H9 (cell line): ENCODE data around the gene PTPN7. TPM values are rescaled to one million over a fixed set of nuclear protein-coding genes. Genes with fewer than 3 reads are reported as not detected.

Source experiments
- DNase-seq: peaks from one replicate; pipeline ENCODE4 v3.0.0-alpha.2; 2017
- H2AFZ ChIP-seq: one replicate; pipeline ENCODE4 v1.6.1; 2013; ENCODE audit warnings: mild to moderate bottlenecking, low read length, control low read depth, moderate library complexity
- H2AK5ac ChIP-seq: 2 replicates; pipeline ENCODE4 v1.6.1; 2013; ENCODE audit warnings: low read length, control low read depth, mixed read lengths; ENCODE audit not compliant: insufficient read length
- H2BK120ac ChIP-seq: one replicate; pipeline ENCODE4 v1.6.1; 2013; ENCODE audit warnings: low read depth, mild to moderate bottlenecking, low read length, control low read depth, inconsistent platforms; ENCODE audit not compliant: poor library complexity, severe bottlenecking
- H2BK12ac ChIP-seq: 2 replicates; pipeline ENCODE4 v1.6.1; 2013; ENCODE audit warnings: low read length, control low read depth, mixed read lengths, low read depth; ENCODE audit not compliant: insufficient read length
- H2BK15ac ChIP-seq: 2 replicates; pipeline ENCODE4 v1.6.1; 2013; ENCODE audit warnings: low read depth, low read length, control low read depth
- H2BK20ac ChIP-seq: one replicate; pipeline ENCODE4 v1.6.1; 2013; ENCODE audit warnings: low read depth, mild to moderate bottlenecking, low read length, control low read depth, inconsistent platforms; ENCODE audit not compliant: poor library complexity, severe bottlenecking
- H2BK5ac ChIP-seq: 2 replicates; pipeline ENCODE4 v1.6.1; 2013; ENCODE audit warnings: low read length, control low read depth, mixed read lengths; ENCODE audit not compliant: insufficient read length
- H3K14ac ChIP-seq: 2 replicates; pipeline ENCODE4 v1.6.1; 2013; ENCODE audit warnings: low read length, control low read depth; ENCODE audit not compliant: insufficient read depth
- H3K18ac ChIP-seq: 2 replicates; pipeline ENCODE4 v1.6.1; 2013; ENCODE audit warnings: low read depth, mild to moderate bottlenecking, mixed read lengths, low read length, control low read depth; ENCODE audit not compliant: insufficient read length
- H3K23ac ChIP-seq: 2 replicates; pipeline ENCODE4 v1.6.1; 2013; ENCODE audit warnings: low read length, control low read depth, mixed read lengths, low read depth; ENCODE audit not compliant: insufficient read length
- H3K23me2 ChIP-seq: 2 replicates; pipeline ENCODE4 v1.6.1; 2013; ENCODE audit warnings: low read depth, mild to moderate bottlenecking, mixed read lengths, low read length, control low read depth; ENCODE audit not compliant: insufficient read length, poor library complexity, severe bottlenecking
- H3K27ac ChIP-seq: 2 replicates; pipeline ENCODE4 v1.5.1; 2013; ENCODE audit warnings: low read length, control low read depth, mixed read lengths, low read depth; ENCODE audit not compliant: insufficient read length
- H3K27me3 ChIP-seq: 2 replicates; pipeline ENCODE4 v1.6.1; 2013; ENCODE audit warnings: low read length, control low read depth, inconsistent platforms; ENCODE audit not compliant: insufficient read depth
- H3K4ac ChIP-seq: 2 replicates; pipeline ENCODE4 v1.6.1; 2013; ENCODE audit warnings: low read depth, mild to moderate bottlenecking, control low read depth, inconsistent platforms, low read length, moderate library complexity
- H3K4me1 ChIP-seq: 2 replicates; pipeline ENCODE4 v1.6.1; 2013; ENCODE audit warnings: low read length, control low read depth, inconsistent platforms; ENCODE audit not compliant: insufficient read depth
- H3K4me2 ChIP-seq: 2 replicates; pipeline ENCODE4 v1.6.1; 2013; ENCODE audit warnings: low read length, control low read depth, mixed read lengths; ENCODE audit not compliant: insufficient read length, insufficient read depth
- H3K56ac ChIP-seq: 2 replicates; pipeline ENCODE4 v1.6.1; 2013; ENCODE audit warnings: low read depth, mild to moderate bottlenecking, mixed read lengths, low read length, control low read depth; ENCODE audit not compliant: insufficient read length
- H3K79me1 ChIP-seq: 2 replicates; pipeline ENCODE4 v1.6.1; 2013; ENCODE audit warnings: low read depth, mild to moderate bottlenecking, moderate library complexity, low read length, control low read depth, inconsistent platforms; ENCODE audit not compliant: insufficient read depth, poor library complexity, severe bottlenecking
- H3K79me2 ChIP-seq: 2 replicates; pipeline ENCODE4 v1.6.1; 2013; ENCODE audit warnings: low read length, control low read depth, inconsistent platforms; ENCODE audit not compliant: insufficient read depth
- H3K9ac ChIP-seq: 2 replicates; pipeline ENCODE4 v1.6.1; 2013; ENCODE audit warnings: low read length, control low read depth, mixed read lengths; ENCODE audit not compliant: insufficient read length; ENCODE audit errors: extremely low read depth
- H3K9me3 ChIP-seq: one replicate; pipeline ENCODE4 v1.6.1; 2013; ENCODE audit warnings: low read depth, low read length, inconsistent platforms; ENCODE audit not compliant: control insufficient read depth
- H3T11ph ChIP-seq: one replicate; pipeline ENCODE4 v1.6.1; 2013; ENCODE audit warnings: mild to moderate bottlenecking, low read length, control low read depth, inconsistent platforms
- H4K20me1 ChIP-seq: one replicate; pipeline ENCODE4 v1.6.1; 2013; ENCODE audit not compliant: control insufficient read depth, insufficient read length, insufficient read depth
- H4K5ac ChIP-seq: 2 replicates; pipeline ENCODE4 v1.6.1; 2013; ENCODE audit warnings: low read depth, mild to moderate bottlenecking, mixed read lengths, low read length, control low read depth; ENCODE audit not compliant: insufficient read length
- H4K8ac ChIP-seq: replicated peaks from 2 replicates; pipeline ENCODE4 v1.6.1; 2013; ENCODE audit warnings: low read length, control low read depth, mixed read lengths, low read depth; ENCODE audit not compliant: insufficient read length
- H4K91ac ChIP-seq: 2 replicates; pipeline ENCODE4 v1.6.1; 2013; ENCODE audit warnings: low read depth, mild to moderate bottlenecking, moderate library complexity, mixed read lengths, low read length, control low read depth; ENCODE audit not compliant: insufficient read length
- H3K27ac Mint-ChIP-seq, 3 experiments: 2 replicates in 2 of 3; 3 replicates in 1 of 3; pipeline ENCODE4 v1.8.0; 2020 to 2021; ENCODE audit warnings: mixed read lengths in 3 of 3, mild to moderate bottlenecking in 1 of 3, moderate library complexity in 1 of 3
- H3K27me3 Mint-ChIP-seq: 2 replicates; pipeline ENCODE4 v1.8.0; 2021; ENCODE audit warnings: low read depth, mild to moderate bottlenecking, moderate library complexity, mixed read lengths
- H3K36me3 Mint-ChIP-seq, 3 experiments: 2 replicates in 2 of 3; 3 replicates in 1 of 3; pipeline ENCODE4 v1.8.0; 2020 to 2021; ENCODE audit warnings: low read depth in 3 of 3, mixed read lengths in 3 of 3; ENCODE audit not compliant: insufficient read depth in 1 of 3
- H3K4me1 Mint-ChIP-seq, 2 experiments: 2 replicates each; pipeline ENCODE4 v1.8.0; 2020; ENCODE audit warnings: mixed read lengths in 2 of 2
- H3K4me3 Mint-ChIP-seq, 2 experiments: 2 replicates in 1 of 2; 3 replicates in 1 of 2; pipeline ENCODE4 v1.8.0; 2020 to 2021; ENCODE audit warnings: mild to moderate bottlenecking in 2 of 2, mixed read lengths in 2 of 2, moderate library complexity in 1 of 2
- H3K9me3 Mint-ChIP-seq, 2 experiments: 2 replicates in 1 of 2; 3 replicates in 1 of 2; pipeline ENCODE4 v1.8.0; 2020; ENCODE audit warnings: mild to moderate bottlenecking in 2 of 2, mixed read lengths in 2 of 2, moderate library complexity in 1 of 2
- CTCF ChIP-seq: fragments of 200-600 bp; sonication (generic); conservative IDR thresholded peaks from 3 replicates; pipeline ENCODE4 v1.8.0; 2021; ENCODE audit warnings: antibody characterized with exemption, mild to moderate bottlenecking
- WGBS: extraction: QIAGEN DNeasy Blood & Tissue Kit; methylation state at CpG from one replicate; pipeline ENCODE4 v1.1.7; 2013; ENCODE audit warnings: missing lambda C conversion rate, low lambda C conversion rate, mixed read lengths; ENCODE audit not compliant: insufficient read length; ENCODE audit errors: extremely low coverage; 5-methylcytosine and 5-hydroxymethylcytosine counted together
- total RNA-seq: library from RNA; stranded (reverse); gene quantifications from 2 replicates; pipeline ENCODE4 v1.2.1, GENCODE V29; 2021

Gene PTPN7
- total RNA-seq, 1 experiment from 2014 or later: 0.72 TPM

GRCh38 chr1:202203238-202204039 lies 43.0 kb upstream of the PTPN7 start:
- Histone ChIP-seq H3T11ph (no peak overlapping the region), H3K9ac (no peak overlapping the region), H2AFZ (no peak overlapping the region), H3K4ac (no peak overlapping the region), H3K14ac (no peak overlapping the region), H3K79me1 (no peaks in the 10 kb centered on the region), H2AK5ac (no peak overlapping the region), H3K23me2 (no peaks in the 10 kb centered on the region), H2BK20ac (no peak overlapping the region), H3K23ac (no peak overlapping the region), H3K9me3 (no peaks in the 10 kb centered on the region), H2BK15ac (no peak overlapping the region), H4K5ac (no peak overlapping the region), H3K18ac (no peak overlapping the region), H2BK5ac (no peak overlapping the region), H3K4me2 (no peak overlapping the region), H4K8ac (no peak overlapping the region), H4K20me1 (no peaks in the 10 kb centered on the region), H3K56ac (no peak overlapping the region), H2BK12ac (no peak overlapping the region), H2BK120ac (no peak overlapping the region), H3K4me1 (no peaks in the 10 kb centered on the region), H3K27me3 (no peaks in the 10 kb centered on the region), H3K79me2 (no peaks in the 10 kb centered on the region), H3K27ac (no peak overlapping the region), H4K91ac (no peak overlapping the region)
- no peak for DNase-seq
- Mint-ChIP-seq H3K9me3 (no peaks in the 10 kb centered on the region), H3K4me3 (no peak overlapping the region), H3K27ac (no peak overlapping the region), H3K36me3 (no peaks in the 10 kb centered on the region), H3K27me3 (peaks cover 2% of the 10 kb centered on the region; the same call in 1 of the 2 replicates), H3K4me1 (peaks cover 13 to 17% of the 10 kb centered on the region in 2 experiments)
- no CpG with 5 or more reads among the region's 13 CpGs for WGBS
- no peak for TF ChIP-seq CTCF
